GM19372 (cell line): ENCODE data around the gene TMPRSS3.

Source experiments
- ATAC-seq: cut with Tn5 transposase; IDR thresholded peaks from one replicate; pipeline ENCODE4 v1.9.1; 2021; ENCODE audit warnings: mild to moderate bottlenecking, low read depth, moderate library complexity; ENCODE audit not compliant: unreplicated experiment

Gene TMPRSS3

DNA sequence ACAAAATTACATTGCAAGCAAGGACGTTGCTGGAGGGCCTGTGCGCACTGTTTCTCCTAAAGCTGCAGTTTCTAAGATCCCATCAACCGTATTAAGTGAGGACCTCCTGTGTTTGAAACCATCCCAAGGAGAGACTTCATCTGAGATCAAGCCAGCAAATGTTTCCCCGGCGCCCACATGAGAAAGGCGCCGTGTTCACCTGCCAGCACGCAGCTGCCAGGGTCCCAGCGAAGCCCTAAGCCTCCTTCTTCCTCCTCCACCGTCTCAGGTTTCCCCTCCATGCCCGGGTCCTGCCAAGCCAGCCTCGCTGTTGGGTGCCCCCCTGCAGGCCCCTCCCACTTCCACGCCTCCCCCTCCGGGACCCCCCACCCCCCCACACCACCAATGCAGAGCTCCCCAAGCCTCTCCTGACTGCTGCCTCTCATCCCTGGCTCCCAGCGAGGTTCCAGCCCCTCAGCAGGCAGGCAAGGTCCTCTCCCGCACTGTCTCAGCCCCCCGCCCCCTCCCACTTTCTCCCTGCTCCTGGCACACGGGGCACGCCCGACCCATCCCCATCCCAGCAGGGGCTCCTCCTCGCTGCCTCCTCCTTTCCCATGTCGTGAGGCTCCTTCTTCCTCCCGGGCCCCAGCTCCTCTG lies 20.9 kb downstream of the TMPRSS3 start:
- ATAC-seq, result no peak

DNA sequence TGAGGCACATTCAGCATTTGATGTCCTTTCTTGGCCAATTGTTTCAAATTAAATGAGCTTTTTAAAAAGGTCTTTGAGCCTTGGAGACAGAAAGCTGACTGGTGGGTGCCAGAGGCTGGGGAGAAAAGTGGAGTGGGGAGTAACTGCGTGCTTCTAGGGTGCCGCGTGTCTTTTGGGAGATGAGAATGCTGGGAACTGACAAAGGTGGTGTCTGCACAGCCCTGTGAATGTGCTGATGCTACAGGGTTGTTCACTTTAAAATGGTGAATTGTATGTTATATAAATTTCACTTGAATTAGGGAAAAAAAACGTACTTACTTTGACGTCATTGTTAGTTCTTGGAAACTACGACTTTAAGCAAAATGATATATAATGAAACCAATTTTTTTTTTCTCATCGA lies 21.4 kb downstream of the TMPRSS3 start:
- no peak for ATAC-seq

DNA sequence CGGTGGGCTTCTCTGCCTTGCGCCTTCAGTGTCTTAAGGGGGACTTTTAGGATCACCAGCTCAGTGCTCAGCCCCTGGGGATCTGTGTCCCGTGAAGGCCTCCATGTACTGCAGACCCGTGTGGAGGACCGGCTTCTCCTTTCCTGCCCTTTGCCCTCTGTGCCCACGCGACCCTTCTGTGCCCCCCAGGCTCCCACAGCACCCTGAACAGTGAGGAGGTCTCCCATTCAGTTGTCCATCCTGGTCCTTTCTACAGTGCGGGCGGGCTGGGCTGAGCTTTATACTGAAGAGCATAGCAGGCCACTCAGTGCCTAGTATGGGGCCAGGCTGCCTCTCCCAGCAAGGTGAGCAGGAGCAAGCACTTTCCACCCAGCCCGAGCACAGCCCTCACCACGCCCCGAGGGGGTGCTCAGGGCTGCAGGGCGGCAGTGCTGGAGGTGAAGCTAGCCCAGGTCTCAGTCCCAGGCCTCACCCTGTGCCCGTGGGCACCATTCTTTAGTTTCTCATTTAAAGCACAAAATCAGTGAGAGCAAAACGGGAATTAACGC lies 21.9 kb downstream of the TMPRSS3 start:
- ATAC-seq, result no peak

DNA sequence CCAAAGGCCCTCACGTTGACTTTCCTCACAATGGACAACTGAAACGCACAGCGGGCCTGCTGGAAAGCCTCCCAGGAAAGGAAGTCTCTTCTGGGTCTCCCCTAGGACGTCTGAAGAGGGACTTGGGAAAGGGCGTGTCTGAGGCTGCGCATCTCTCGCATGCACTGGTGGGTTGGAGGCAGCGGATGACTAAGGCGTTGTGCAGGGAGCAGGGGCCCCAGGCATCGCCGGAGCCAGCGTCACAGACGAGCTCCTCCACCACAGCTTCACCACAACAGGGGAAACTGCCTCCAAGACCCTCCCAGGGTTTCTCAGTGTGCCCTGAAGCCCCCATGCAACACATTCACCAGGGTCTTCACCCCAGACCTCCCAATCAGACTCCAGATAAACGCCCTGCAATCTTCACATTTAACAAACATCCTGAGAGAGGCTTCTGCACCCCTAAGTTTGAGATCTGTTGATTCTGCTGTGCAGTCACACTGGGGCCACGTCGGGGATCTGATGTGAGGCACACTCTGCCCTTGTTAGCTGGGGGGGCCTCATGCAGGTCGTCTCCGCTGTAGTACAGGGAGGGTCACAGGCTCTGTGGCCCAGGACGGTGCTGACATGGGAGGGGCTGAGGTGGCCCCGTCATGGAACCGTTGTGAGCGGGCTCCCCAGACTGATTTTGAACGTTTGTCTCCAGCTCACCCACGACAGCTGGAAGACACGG lies 22.5 kb downstream of the TMPRSS3 start:
- no peak for ATAC-seq

DNA sequence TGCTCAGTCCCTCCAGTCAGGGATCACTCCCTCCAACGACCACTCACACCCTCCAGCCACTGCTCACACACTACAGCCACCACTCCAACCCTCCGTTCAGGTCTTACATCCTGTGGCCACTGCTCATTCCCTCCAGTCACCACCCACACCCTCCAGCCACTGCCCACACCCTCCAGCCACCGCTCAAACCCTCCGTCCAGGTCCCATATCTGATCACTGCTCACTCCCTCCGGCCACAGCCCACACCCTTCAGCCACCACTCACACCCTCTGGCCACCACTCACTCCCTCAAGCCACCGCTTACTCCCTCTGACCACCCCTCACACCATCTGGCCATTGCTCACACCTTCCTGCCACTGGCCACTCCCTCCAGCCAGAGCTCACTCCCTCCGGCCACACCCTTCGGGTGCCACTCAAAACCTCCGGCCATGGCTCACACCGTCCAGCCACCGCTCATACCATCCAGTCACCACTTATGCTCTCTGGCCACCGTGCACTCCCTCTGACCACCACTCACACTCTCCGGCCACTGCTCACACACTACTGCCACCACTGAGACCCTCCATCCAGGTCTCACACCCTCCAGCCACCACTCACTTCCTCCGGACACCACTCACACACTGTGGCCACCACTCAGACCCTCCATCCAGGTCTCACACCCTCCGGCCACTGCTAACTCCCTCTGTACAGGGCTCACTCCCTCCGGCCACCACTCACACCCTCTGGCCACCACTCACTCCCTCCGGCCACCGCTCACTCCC lies 24.8 kb downstream of the TMPRSS3 start:
- ATAC-seq, result no peak

DNA sequence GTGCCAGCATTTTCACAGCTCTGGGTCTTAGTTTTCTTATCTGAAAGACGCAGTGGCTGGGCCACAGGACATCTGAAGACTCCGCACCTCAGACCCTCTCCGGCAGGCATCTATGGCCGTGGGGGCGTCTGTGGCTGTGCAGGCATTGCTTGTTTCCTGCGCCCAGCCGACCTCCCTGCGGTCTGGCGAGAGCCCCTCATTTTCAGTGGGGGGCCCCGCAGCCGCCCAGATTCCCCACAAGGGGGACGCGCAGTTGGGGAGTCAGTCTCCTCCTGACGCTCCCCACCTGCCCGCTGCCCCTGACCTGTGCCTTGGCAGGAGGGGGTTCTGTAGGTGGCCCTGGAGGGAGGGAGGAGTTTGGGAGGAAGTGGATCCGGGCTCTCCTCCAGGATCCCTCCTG lies 26.0 kb downstream of the TMPRSS3 start:
- ATAC-seq, result no peak

DNA sequence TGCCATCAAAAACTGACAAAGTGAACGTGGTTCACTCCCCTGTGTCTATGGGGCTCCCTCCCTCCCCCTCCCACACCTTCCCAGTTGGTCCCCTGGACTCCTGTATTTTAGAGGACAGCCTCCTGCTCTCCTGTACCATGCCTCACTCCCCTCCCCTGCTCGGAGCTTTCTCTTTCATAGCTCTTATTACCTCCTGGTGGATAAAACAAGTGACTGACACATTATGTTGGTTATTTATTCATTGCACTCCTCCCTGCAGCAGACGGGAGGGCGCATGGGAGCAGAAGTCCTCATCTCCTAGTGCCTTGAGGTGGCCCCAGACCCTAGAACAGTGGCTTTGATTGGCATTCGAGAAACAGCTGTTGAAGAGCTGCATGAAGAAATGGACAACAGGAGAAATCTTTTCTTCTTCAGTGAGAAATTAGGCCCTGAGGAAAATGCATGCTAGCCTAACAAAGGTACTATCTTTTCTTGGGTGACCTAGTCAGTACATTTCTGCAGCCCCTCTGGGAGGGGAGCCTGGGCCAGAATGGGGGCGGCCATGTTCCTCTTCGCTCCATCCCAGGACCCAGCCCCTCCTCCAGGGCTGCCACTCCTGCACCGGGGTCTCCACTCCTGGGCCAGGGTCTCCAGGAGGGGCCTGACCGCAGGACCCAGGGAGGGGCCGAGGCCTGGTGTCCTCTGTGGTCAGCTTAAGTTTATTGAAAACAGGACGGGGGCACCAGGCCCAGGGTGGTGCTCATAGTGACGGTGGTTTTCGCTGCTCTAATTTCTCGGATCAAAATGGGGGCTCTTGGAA lies 28.3 kb downstream of the TMPRSS3 start:
- ATAC-seq, result no peak

DNA sequence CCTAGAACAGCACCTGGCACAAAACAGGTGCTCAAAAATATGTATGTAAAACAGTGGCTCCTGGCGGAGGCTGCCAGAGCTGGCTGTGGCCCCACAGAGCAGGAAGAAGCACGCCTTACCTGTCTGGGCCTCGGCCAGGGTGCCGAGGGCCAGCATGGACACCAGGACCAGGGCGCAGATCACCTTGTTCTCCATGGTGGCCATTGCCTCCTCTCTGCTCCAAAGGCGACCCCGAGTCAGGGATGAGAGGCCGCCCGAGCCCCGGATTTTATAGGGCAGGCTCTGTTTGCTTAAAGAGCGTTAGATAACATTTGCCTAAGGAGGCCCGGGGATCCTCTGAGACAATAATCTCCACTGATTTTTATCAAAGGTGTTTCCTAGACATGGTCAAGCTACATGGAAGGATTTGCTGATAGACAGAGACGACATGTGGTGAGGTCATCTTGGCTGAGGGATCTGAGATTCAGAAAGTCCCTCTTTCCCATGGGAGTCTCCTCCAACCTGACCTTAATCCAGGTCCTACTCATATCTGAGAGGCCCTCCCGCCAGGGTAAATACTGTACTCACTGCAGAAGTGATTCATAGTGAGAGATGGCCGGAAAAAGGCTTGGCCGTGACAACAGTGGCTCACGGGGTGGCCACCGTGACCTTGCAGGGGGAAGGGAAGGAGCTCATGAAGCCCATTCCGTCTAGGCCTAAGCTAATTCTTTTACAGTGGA lies 29.4 kb downstream of the TMPRSS3 start, which contains the start of gene TFF1:
Gene TFF1 (minus strand): TSS at position 244 of the 719 bp plus-strand sequence. CDS start 40 bp downstream, at position 204.
- ATAC-seq, result no peak

DNA sequence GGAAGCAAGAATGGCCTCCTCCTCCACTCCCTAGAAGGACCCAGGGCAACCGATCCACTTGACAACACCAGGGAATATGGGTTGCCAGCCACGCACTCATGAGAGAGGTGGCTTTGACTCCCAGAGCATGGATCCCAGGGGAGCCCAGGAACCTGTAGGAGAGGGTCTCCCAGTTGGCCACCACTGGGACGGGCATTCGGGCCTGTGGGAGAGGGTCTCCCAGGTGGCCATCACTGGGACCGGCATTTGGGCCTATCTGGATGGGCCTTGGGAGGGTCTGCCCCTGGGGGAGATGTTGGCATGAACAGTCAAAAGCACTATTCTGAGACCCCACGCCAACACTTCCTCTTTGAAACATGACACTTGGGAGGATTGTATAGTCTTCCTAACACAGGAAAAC lies 30.1 kb downstream of the TMPRSS3 start:
- ATAC-seq, result no peak

DNA sequence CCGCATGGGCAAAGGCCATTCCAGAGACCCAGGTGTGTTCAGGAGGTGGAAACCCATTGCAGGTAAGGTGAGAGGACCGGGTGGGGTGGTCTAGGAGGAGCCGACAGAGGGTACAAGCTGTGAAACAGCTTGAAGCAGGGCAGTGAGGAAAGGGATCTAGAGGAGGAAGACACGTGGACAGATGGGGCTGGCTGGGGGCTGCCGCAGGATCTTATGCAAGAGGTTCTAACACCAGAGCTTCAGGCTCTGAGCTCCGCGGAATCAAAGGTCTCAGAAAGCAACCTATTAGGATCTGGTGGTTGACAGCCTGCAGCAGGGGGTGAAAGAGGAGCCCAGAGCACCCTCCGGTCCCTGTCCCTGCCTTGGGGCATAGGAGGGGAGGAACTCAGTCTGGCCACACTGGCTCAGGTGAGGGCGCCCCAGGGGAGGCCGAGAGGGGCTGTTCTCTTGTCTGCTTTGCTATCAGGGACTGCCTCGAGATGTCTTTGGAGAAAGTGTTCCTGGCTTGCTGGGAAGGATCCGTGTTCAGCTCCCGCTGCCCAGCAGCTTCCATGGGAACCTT lies 31.5 kb downstream of the TMPRSS3 start:
- no peak for ATAC-seq

DNA sequence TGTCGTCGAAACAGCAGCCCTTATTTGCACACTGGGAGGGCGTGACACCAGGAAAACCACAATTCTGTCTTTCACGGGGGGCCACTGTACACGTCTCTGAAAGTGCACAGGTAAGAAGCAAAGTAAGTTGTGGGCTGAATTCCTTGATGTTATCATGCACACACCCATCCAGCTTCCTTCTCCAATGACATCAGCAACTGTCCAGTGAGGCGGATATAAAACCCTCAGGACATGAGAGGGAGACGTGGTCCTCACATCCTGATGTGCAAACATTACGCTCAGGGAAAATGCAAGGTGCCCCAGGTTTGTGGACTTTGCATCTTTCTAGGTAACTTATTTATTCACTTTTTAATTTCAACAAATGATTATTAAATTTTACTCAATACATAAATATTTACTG lies 32.5 kb downstream of the TMPRSS3 start:
- no peak for ATAC-seq

DNA sequence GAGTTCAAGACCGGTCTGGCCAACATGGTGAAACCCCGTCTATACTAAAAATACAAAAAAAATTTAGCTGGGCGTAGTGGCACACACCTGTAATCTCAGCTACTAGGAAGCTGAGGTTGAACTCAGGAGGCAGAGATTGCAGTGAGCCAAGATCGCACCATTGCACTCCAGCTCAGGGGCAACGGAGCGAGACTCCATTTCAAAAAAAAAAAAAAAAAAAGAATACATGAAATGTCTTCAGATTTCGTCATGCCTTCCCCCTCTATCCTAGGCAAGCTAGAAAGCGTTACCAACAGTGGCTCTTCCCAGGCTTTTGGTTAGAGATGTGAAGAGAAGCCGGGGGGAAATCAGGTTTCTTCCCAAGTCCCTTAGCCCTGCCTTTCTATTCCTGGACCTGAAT lies 33.2 kb downstream of the TMPRSS3 start:
- no peak for ATAC-seq

DNA sequence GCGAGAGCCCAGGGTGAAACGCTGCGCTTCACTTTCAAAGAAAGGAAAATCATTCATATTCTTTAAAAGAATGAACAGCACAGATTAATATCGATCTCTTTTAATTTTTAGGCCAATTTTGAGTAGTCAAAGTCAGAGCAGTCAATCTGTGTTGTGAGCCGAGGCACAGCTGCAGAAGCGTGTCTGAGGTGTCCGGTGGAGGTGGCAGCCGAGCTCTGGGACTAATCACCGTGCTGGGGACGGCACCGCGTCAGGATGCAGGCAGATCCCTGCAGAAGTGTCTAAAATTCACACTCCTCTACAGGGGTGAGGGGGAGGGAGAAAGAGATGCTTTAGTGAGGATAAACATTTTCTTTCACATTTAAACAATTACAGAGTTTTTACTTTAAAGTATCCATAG lies 33.7 kb downstream of the TMPRSS3 start:
- no peak for ATAC-seq

DNA sequence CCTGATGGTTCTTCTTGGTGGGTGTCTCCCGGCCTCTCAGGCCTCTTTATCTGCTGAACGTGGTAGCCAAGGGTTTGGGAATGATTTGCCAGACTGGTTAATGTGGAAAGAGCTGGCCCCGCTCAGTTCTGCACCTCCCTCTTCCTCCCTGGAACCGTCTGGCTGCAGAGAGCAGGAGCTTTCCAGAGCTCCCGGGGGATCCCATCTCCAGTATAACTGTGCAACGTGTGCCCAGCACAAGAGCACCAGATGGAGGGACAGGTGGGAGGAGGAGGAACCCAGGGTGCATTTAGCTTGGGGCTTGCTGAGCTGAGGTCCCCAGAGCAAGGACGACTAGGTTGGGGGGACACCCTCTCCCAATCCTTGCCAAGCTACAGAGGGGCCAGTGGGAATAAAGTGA lies 34.6 kb downstream of the TMPRSS3 start:
- ATAC-seq, result no peak

DNA sequence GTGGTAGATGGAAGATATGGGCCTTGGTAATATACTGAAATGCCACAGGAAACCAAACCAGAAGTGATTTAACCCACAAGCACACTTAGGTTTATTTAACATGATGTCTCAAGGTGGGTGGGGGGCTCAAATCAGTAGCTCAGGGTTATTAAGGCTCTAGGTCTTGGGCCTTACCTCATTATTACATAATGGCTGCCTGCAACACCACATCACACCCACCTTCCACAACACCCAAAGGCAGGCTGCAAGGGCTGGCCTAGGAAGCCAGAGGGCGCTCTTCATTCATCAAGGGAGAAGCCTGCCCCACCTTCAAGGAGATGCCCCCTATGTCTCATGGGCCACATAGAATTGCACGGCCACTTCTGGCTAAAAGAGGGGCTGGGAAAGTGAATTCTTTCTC lies 35.5 kb downstream of the TMPRSS3 start:
- ATAC-seq, result no peak

DNA sequence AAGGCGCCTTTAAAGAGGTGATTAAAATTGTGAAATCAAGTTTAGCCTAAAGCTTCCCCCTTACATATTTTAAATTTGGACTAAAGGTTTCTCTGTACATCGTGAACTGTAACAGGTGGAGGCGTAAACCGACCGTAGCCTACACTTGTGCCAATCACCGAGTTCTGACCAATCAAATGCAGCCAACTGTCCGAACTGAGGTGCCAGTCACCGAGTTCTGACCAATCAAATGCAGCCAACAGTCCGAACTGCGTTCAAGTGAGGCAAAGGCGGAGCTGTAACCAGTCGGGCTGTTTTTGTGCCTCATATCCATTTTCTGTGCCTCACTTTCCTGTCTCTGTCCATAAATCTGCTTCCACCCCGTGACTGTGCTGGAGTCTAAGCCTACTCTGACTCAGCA lies 36.9 kb downstream of the TMPRSS3 start:
- no peak for ATAC-seq

DNA sequence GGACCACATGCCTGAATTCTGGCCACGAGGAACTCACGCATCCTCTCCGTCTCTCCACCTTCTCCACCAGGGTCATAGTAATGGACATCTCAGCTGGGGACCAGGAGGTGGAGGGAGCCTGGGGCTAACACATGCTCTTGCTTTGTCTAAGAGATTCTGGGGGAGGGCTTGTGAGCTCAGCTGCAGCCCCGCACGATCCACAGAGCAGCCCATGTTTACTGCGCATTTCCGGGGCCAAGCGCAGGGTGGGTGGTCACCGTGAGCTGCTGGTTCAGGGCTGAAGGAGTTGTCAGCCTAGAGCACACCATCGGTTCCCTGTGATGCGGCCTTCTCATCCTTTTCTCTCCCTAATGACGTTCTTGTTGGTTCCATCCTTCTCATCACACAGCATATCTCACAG lies 37.6 kb downstream of the TMPRSS3 start:
- no peak for ATAC-seq

DNA sequence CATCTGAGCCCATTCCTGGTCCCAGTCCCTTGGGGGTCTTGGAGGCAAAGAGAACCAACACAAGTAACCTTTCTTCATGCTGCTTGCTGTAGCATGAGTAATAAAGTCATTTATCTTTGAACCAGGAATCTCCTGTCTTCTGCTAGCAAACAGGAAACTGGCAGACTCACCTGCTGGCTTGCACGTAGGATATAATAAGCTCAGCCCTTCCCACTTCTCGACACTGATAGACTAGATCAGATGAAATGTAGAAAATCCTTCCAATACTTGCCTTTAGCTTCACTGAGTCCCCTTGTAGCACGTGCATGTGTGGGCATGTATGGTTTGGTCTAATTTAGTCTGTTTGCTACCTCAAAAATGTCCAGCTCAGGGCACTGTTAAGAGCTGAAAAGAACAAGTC lies 38.5 kb downstream of the TMPRSS3 start:
- no peak for ATAC-seq

DNA sequence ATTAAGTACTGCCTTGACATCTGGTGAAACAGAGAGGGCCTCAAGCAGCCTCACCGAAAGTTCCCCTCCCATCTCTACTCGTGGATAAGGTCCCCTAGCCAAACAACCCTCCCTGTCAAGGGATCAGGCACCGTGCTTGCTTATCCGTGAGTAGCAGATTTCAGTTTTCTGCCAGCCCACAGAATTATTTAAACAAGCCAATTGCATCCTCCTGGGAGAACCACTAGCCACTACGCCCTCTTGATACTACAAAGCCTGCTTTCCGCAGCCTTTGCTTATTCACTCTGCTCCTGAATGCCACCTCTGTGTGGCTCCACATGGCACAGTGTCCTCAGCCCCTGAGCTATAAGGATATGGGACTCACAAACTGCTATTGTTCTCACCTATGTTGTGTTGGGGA lies 39.2 kb downstream of the TMPRSS3 start:
- no peak for ATAC-seq

DNA sequence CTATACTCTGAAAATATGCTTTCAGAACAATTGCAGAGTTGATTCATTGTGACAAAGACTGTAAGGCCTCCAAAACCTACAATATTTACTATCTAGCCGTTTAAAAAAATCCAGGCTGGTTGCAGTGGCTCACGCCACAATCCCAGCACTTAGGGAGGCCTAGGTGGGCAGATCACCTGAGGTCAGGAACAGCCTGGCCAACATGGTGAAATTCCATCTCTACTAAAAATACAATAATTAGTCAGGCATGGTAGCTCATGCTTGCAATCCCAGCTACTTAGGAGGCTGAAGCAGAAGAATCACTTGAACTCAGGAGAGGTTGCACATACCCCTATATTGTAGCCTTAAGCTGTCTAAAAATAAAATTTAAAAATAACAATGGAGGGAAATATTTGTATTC lies 39.8 kb downstream of the TMPRSS3 start:
- no peak for ATAC-seq
